DOHH2 (cell line): ENCODE measurements around the gene CLEC12A.

Experiments
- EZH2phosphoT487 ChIP-seq: fragments of 200-600 bp; sonication (generic); IDR thresholded peaks from 2 replicates; pipeline ENCODE4 v1.6.1; 2017; ENCODE audit warnings: borderline replicate concordance, mild to moderate bottlenecking, antibody characterized with exemption, low read length, moderate library complexity, mixed read lengths
- TF ChIP-seq, protein P1 (sequence below): fragments of 200-600 bp; sonication (generic); IDR thresholded peaks from one replicate; pipeline ENCODE4 v1.5.1; 2014; ENCODE audit warnings: antibody characterized with exemption, mild to moderate bottlenecking, low read depth, low read length; ENCODE audit not compliant: poor library complexity, severe bottlenecking

DNA sequence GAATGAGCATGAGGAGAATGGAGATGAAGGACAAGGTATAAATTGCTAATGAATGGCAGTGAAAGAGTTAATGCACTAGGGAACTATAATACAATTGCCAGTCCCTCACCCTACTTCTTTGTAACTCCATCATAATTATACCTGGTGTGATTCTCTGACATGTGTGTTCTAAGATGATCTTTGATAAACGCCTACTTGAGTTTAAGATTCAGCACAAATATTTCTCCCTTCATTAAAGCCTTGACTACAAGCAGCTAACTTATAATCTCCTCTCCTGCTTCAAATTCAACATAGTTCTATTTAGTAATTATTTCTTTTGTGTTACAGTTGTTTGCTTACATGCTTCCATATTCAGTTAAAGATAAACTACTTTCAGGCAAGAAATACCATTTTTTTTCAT, 29.4 kb upstream of the CLEC12A start:
- TF ChIP-seq, protein P1, sequence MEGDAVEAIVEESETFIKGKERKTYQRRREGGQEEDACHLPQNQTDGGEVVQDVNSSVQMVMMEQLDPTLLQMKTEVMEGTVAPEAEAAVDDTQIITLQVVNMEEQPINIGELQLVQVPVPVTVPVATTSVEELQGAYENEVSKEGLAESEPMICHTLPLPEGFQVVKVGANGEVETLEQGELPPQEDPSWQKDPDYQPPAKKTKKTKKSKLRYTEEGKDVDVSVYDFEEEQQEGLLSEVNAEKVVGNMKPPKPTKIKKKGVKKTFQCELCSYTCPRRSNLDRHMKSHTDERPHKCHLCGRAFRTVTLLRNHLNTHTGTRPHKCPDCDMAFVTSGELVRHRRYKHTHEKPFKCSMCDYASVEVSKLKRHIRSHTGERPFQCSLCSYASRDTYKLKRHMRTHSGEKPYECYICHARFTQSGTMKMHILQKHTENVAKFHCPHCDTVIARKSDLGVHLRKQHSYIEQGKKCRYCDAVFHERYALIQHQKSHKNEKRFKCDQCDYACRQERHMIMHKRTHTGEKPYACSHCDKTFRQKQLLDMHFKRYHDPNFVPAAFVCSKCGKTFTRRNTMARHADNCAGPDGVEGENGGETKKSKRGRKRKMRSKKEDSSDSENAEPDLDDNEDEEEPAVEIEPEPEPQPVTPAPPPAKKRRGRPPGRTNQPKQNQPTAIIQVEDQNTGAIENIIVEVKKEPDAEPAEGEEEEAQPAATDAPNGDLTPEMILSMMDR, result no peak
- TF ChIP-seq EZH2phosphoT487, result no peak
